BLaER1 treated with 17β-estradiol and CSF1 and Interleukin-3, amounts not matched to agents 10 nM and 100 nM (cell line): Measurements from ENCODE around the gene USP13.

Source experiments
- H3K27ac ChIP-seq, 11 experiments: shearing (Covaris generic); formaldehyde crosslinking; 2 replicates each; pipeline ENCODE4 v1.8.1; 2022
- H3K27me3 ChIP-seq, 11 experiments: shearing (Covaris generic); formaldehyde crosslinking; 2 replicates each; pipeline ENCODE4 v1.8.1; 2022
- H3K36me3 ChIP-seq, 11 experiments: shearing (Covaris generic); formaldehyde crosslinking; 2 replicates each; pipeline ENCODE4 v1.8.1; 2022
- H3K4me1 ChIP-seq, 10 experiments: shearing (Covaris generic); formaldehyde crosslinking; 2 replicates each; pipeline ENCODE4 v1.8.1; 2022
- H3K4me2 ChIP-seq, 11 experiments: shearing (Covaris generic); formaldehyde crosslinking; 2 replicates each; pipeline ENCODE4 v1.8.1; 2022
- H3K4me3 ChIP-seq, 10 experiments: shearing (Covaris generic); formaldehyde crosslinking; 2 replicates each; pipeline ENCODE4 v1.8.1; 2022
- H3K9ac ChIP-seq, 11 experiments: shearing (Covaris generic); formaldehyde crosslinking; 2 replicates each; pipeline ENCODE4 v1.8.1; 2022
- H3K9me3 ChIP-seq, 11 experiments: shearing (Covaris generic); formaldehyde crosslinking; replicated peaks in 1 of 11; 2 replicates each; pipeline ENCODE4 v1.8.1; 2022
- H4K20me1 ChIP-seq, 11 experiments: shearing (Covaris generic); formaldehyde crosslinking; 2 replicates each; pipeline ENCODE4 v1.8.1; 2022
- Cebpa-rat ChIP-seq, 11 experiments: shearing (Covaris generic); IDR thresholded peaks; 2 replicates each; pipeline ENCODE4 v1.8.1; 2022

The USP13 gene

DNA sequence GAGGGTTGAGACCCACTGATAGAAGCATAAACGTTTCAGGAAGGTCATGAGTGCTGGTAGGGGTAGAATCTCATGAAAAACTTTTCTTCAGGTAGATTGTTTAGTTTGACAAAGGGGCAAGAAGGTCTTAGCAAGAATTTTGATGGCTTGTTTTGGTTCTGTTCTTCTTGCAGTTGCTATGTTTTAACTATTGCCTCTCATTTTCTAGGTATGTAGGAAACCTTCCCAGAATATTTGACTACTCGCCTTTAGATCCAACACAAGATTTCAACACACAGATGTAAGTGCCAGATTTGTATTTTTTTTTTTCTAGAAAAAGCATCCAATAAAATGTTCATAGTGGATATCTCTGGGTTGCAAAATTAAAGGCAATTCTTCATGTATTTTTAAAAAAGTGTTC is 77.1 kb downstream of the USP13 start:
- Histone ChIP-seq H3K4me1 (peaks cover 0 to 13% (median 4%) of the 10 kb centered on the region in 10 experiments; a peak in 9 of 20 replicates), H4K20me1 (no peaks in the 10 kb centered on the region), H3K36me3 (peaks cover 38 to 84% (median 76%) of the 10 kb centered on the region in 11 experiments), H3K27me3 (no peaks in the 10 kb centered on the region), H3K4me2 (no peak overlapping the region), H3K9me3 (peaks cover 0 to 16% (median 6%) of the 10 kb centered on the region in 11 experiments; a peak in 10 of 22 replicates), H3K27ac (no peak overlapping the region), H3K9ac (no peak overlapping the region), H3K4me3 (no peak overlapping the region)
- TF ChIP-seq Cebpa-rat (IDR thresholded peaks at IDR 0.05), result no peak

GRCh38 chr3:179730506-179730905 is 77.7 kb downstream of the USP13 start:
- Histone ChIP-seq H3K4me1 (peaks cover 0 to 13% (median 4%) of the 10 kb centered on the region in 10 experiments; a peak in 9 of 20 replicates), H3K27me3 (no peaks in the 10 kb centered on the region), H3K27ac (no peak overlapping the region), H4K20me1 (no peaks in the 10 kb centered on the region), H3K36me3 (peaks cover 38 to 84% (median 75%) of the 10 kb centered on the region in 11 experiments), H3K9ac (no peak overlapping the region), H3K9me3 (peaks cover 0 to 14% (median 6%) of the 10 kb centered on the region in 11 experiments; a peak in 9 of 22 replicates), H3K4me2 (no peak overlapping the region), H3K4me3 (no peak overlapping the region)
- no peak for TF ChIP-seq Cebpa-rat (IDR thresholded peaks at IDR 0.05)

DNA sequence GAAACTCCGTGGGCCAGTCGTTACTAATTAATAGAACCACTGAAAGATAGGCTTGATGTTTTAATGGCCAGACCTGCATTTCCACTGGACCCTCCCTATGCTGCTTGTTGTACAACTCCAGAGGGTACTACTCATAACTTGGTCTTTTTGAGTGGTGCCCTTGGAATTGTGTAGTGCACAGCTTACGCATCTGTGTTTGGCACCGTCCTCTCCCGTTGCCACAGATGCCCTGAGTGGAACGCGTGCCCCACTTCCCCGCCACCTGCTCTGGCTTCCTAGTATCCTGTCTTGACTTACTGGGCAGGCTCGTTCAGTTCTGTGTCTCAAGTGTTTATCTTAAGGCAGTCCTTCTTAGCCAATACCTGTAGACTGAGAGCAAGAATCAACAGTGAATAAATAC is 78.7 kb downstream of the USP13 start:
- Histone ChIP-seq H3K4me1 (peaks cover 0 to 4% (median 0%) of the 10 kb centered on the region in 10 experiments; a peak in 6 of 20 replicates), H4K20me1 (no peaks in the 10 kb centered on the region), H3K4me2 (no peak overlapping the region), H3K4me3 (no peak overlapping the region), H3K36me3 (peaks cover 46 to 84% (median 76%) of the 10 kb centered on the region in 11 experiments), H3K27me3 (no peaks in the 10 kb centered on the region), H3K27ac (no peak overlapping the region), H3K9me3 (peaks cover 0 to 4% (median 4%) of the 10 kb centered on the region in 11 experiments; a peak in 8 of 22 replicates), H3K9ac (no peak overlapping the region)
- no peak for TF ChIP-seq Cebpa-rat (IDR thresholded peaks at IDR 0.05)

GRCh38 chr3:179732661-179733348 is 80.0 kb downstream of the USP13 start:
- Histone ChIP-seq H3K4me3 (no peak overlapping the region), H3K27me3 (no peaks in the 10 kb centered on the region), H3K9ac (no peak overlapping the region), H4K20me1 (peaks cover 0 to 5% (median 0%) of the 10 kb centered on the region in 11 experiments; a peak in 1 of 22 replicates), H3K9me3 (no peaks in the 10 kb centered on the region), H3K4me1 (no peaks in the 10 kb centered on the region), H3K36me3 (peaks cover 55 to 91% (median 84%) of the 10 kb centered on the region in 11 experiments), H3K27ac (no peak overlapping the region), H3K4me2 (no peak overlapping the region)
- no peak for TF ChIP-seq Cebpa-rat (IDR thresholded peaks at IDR 0.05)

DNA sequence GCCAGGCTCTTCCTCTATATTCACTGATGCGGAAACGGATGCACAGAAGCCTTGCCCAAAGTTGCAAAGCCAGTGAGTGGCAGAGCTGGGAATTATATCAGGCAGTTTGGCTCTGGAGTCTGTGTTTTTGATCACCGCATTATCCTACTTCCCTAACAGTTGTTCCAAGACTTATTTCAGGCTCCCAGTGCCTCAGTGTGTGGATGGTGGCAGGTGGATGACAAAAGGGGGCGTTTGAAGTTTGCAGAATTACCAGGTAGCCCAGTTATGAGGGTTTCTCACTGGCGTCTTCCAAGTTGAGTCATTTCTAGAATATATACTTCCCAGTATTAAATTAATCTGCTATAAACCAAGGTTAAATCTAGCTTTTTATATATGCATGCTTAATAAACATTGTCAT is 81.0 kb downstream of the USP13 start:
- H4K20me1 ChIP-seq, result peaks cover 0 to 9% (median 0%) of the 10 kb centered on the region in 11 experiments; a peak in 3 of 22 replicates
- H3K4me2 ChIP-seq, result no peak overlapping the region
- TF ChIP-seq Cebpa-rat (IDR thresholded peaks at IDR 0.05), result no peak
- no peaks in the 10 kb centered on the region for H3K4me1 ChIP-seq
- no peaks in the 10 kb centered on the region for H3K27me3 ChIP-seq
- H3K36me3 ChIP-seq, result peaks cover 62 to 100% (median 93%) of the 10 kb centered on the region in 11 experiments
- H3K9ac ChIP-seq, result no peak overlapping the region
- H3K27ac ChIP-seq, result no peak overlapping the region
- no peaks in the 10 kb centered on the region for H3K9me3 ChIP-seq
- no peak overlapping the region for H3K4me3 ChIP-seq

- H3K4me2 ChIP-seq, result no peak overlapping the region
- H4K20me1 ChIP-seq, result peaks cover 0 to 17% (median 0%) of the 10 kb centered on the region in 11 experiments; a peak in 3 of 22 replicates
- H3K9me3 ChIP-seq, result no peaks in the 10 kb centered on the region
- no peak overlapping the region for H3K27ac ChIP-seq
- H3K36me3 ChIP-seq, result peaks cover 59 to 100% (median 93%) of the 10 kb centered on the region in 11 experiments
- no peaks in the 10 kb centered on the region for H3K27me3 ChIP-seq
- TF ChIP-seq Cebpa-rat (IDR thresholded peaks at IDR 0.05), result no peak
- H3K9ac ChIP-seq, result no peak overlapping the region
- no peak overlapping the region for H3K4me3 ChIP-seq
- H3K4me1 ChIP-seq, result no peaks in the 10 kb centered on the region
Observed at GRCh38 chr3:179734497-179735281, 81.8 kb downstream of the USP13 start.

GRCh38 chr3:179735321-179735720 is 82.5 kb downstream of the USP13 start:
- Histone ChIP-seq H3K27me3 (no peaks in the 10 kb centered on the region), H3K4me2 (no peak overlapping the region), H3K9ac (no peak overlapping the region), H4K20me1 (peaks cover 0 to 17% (median 0%) of the 10 kb centered on the region in 11 experiments; a peak in 3 of 22 replicates), H3K9me3 (no peaks in the 10 kb centered on the region), H3K4me3 (no peak overlapping the region), H3K4me1 (no peaks in the 10 kb centered on the region), H3K36me3 (peaks cover 56 to 100% (median 93%) of the 10 kb centered on the region in 11 experiments), H3K27ac (no peak overlapping the region)
- no peak for TF ChIP-seq Cebpa-rat (IDR thresholded peaks at IDR 0.05)

- Histone ChIP-seq H4K20me1 (peaks cover 0 to 17% (median 0%) of the 10 kb centered on the region in 11 experiments; a peak in 3 of 22 replicates), H3K9ac (no peak overlapping the region), H3K4me1 (peaks cover 1 to 13% (median 8%) of the 10 kb centered on the region in 10 experiments; a peak in 17 of 20 replicates), H3K4me2 (no peak overlapping the region), H3K27me3 (no peaks in the 10 kb centered on the region), H3K4me3 (no peak overlapping the region), H3K36me3 (peaks cover 51 to 100% (median 92%) of the 10 kb centered on the region in 11 experiments), H3K27ac (no peak overlapping the region), H3K9me3 (no peaks in the 10 kb centered on the region)
- TF ChIP-seq Cebpa-rat (IDR thresholded peaks at IDR 0.05), result no peak
Observed at GRCh38 chr3:179738998-179739397, 86.2 kb downstream of the USP13 start.
